Epithelial cell of proximal tubule (primary cell): ENCODE data around the gene PXDN. TPM values are rescaled to one million over a fixed set of nuclear protein-coding genes. Genes with fewer than 3 reads are reported as not detected.

Experiments used
- DNase-seq: peaks from one replicate; pipeline ENCODE4 v3.0.0-alpha.2; 2011; ENCODE audit warnings: low read depth
- H3K4me3 ChIP-seq: 2 replicates; pipeline ENCODE4 v1.5.1; 2011; ENCODE audit warnings: low read depth, mild to moderate bottlenecking, low read length
- CTCF ChIP-seq: conservative IDR thresholded peaks from 2 replicates; pipeline ENCODE4 v1.5.1; 2012; ENCODE audit warnings: low read depth, mild to moderate bottlenecking, low read length
- total RNA-seq: library from RNA; depleted of rRNA; stranded (reverse); fragments of >200 nt; gene quantifications from 2 replicates; pipeline ENCODE4 v1.2.3, GENCODE V29; 2015

Gene PXDN
- total RNA-seq, 1 donor from 2014 or later, result 197 TPM

- TF ChIP-seq CTCF, result no peak
- H3K4me3 ChIP-seq, result no peak overlapping the region
- no peak for DNase-seq
Measured at GRCh38 chr2:1633092-1633671, 111.1 kb downstream of the PXDN start.

GRCh38 chr2:1632510-1632909, 111.8 kb downstream of the PXDN start:
- no peak for TF ChIP-seq CTCF
- H3K4me3 ChIP-seq, result no peak overlapping the region
- no peak for DNase-seq

- H3K4me3 ChIP-seq, result no peak overlapping the region
- DNase-seq, result no peak
- no peak for TF ChIP-seq CTCF
Measured at GRCh38 chr2:1632002-1632348, 112.3 kb downstream of the PXDN start.

- H3K4me3 ChIP-seq, result no peak overlapping the region
Measured at GRCh38 chr2:1631292-1632001, 112.9 kb downstream of the PXDN start.

GRCh38 chr2:1628893-1629292, 115.4 kb downstream of the PXDN start:
- TF ChIP-seq CTCF, result no peak
- DNase-seq, result peak; percentile 77
- H3K4me3 ChIP-seq, result no peak overlapping the region

More at GRCh38 chr2:1631292-1632001, 112.9 kb downstream of the PXDN start:
- DNase-seq, result no peak
- no peak for TF ChIP-seq CTCF

GRCh38 chr2:1627628-1628381, 116.5 kb downstream of the PXDN start:
- no peak for TF ChIP-seq CTCF
- DNase-seq, result no peak
- no peak overlapping the region for H3K4me3 ChIP-seq
